LoVo (cell line): Measurements from ENCODE around the gene RAPGEF1.

Experiments used
- DNase-seq: peaks from one replicate; pipeline ENCODE4 v3.0.0-alpha.2; 2016; ENCODE audit warnings: low spot score

Gene RAPGEF1

GRCh38 chr9:131752231-131752884 is 12.5 kb upstream of the RAPGEF1 start:
- no peak for DNase-seq

DNA sequence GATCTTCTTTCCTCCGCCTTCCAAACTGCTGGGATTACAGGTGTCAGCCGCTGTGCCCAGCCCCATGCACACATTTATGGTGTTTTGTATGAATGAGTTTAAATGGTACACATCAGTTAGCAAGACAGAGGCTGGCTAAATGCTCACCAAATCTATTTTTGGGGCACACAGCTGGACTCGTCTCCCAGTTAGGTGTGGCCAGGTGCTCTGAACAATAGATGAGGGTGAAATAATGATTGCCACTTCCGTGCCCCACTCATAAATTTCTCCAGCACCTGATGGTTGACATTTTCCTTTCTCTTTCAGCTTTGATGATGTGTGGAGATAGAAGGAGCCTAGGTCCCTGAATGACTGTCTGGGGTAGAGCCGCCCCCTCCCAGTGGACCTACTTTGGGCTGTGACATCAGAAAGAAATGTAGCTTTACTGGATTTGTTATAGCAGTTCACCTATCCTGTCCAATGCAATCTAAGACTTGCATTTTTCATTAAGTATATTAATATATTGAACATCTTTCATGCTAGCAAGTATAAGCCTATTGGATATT is 8.6 kb upstream of the RAPGEF1 start:
- DNase-seq: no peak

GRCh38 chr9:131747352-131747751 is 7.5 kb upstream of the RAPGEF1 start:
- DNase-seq: no peak

DNA sequence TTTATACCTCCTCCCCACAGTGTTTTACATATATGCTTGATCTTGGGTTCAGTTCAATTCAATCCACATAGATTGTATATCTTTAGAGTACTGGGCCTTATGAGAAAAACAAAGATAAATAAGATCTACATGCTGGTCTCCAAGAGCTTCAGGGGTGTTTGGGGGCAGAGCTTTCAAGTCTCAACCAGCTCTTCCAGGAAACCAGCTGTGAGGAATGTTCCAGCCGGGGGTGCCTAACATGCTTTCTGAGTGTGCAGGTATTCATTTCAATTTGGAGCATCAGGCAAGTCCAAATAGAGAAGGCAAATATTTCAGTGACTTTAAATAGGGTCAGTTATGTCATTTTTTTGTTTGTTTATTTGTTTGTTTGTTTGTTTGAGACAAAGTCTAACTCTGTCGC is 5.7 kb upstream of the RAPGEF1 start:
- no peak for DNase-seq

DNA sequence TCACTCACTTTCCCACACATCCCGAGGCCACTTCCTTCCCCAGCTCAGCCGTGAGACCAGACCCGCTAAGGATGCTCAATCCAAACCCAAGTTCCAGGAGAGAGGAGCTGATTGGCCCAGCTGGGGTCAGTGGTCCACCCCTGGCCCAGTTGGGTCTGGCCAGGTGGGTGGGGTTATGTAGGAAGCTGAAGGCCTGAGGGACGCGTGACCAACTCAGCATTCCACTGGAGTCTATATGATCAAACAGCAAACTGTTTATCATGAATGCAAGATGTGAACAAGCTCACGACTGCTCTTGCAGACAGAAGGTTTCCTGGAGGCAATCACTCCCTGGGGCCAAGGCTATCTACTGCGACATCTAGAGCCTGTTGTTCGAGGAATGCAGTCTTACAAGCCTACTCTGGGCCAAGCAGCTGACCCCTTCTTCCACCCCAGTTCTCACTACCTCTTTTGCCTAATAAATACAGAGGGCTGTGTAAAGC is 4.9 kb upstream of the RAPGEF1 start:
- DNase-seq: no peak

DNA sequence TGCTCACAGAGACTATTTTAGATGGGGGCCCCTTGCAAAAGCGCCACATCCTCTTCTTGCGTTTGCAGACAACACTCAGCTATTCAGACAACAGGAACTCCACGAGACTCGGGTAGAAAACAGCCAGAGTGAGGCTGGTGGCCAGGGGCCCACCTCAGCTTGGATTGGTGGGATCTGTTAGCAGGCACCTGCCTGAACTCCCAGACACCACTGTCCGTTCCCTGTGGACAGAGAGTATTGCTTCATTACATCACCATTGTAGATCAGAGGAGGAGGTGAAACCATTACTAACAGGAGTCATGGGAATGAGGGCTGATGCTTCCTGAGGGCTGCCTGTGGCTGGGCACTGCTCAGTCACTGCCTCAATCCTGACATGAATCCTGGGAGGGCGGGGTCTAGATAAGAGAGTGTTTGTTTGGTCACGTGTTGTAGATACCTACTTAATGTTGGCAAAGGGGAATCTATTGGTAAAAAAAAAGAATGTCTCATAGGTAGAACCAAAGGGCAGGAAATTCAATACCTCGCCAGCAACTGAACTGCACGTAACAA is 4.4 kb upstream of the RAPGEF1 start:
- DNase-seq: no peak

DNA sequence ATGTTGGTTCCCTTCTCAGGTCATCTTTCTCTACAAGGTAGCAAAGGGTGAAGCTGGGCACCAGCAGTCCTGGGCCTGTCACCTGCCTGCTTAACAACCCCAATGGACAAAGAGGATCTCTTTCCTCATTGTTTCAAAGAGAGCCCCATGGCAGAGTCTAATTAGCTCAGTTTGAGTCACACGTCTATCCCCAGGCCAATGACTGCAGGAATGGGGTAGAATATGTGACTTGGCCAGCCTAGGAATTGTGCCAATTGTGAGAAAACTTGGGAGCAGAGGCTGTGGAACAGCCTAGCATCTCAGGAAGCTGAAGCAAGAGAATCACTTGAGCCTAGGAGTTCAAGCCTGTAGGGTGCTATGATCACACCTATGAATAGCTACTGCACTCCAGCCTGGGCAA is 3.6 kb upstream of the RAPGEF1 start:
- no peak for DNase-seq

GRCh38 chr9:131743096-131743495 is 3.2 kb upstream of the RAPGEF1 start:
- no peak for DNase-seq

- no peak for DNase-seq
Measured at GRCh38 chr9:131740898-131741297, 1.0 kb upstream of the RAPGEF1 start.

- DNase-seq: no peak
Measured at GRCh38 chr9:131739133-131739958, 530 bp downstream of the RAPGEF1 start.

- DNase-seq: peak; percentile 52
Measured at GRCh38 chr9:131738293-131739132, 1.4 kb downstream of the RAPGEF1 start.

DNA sequence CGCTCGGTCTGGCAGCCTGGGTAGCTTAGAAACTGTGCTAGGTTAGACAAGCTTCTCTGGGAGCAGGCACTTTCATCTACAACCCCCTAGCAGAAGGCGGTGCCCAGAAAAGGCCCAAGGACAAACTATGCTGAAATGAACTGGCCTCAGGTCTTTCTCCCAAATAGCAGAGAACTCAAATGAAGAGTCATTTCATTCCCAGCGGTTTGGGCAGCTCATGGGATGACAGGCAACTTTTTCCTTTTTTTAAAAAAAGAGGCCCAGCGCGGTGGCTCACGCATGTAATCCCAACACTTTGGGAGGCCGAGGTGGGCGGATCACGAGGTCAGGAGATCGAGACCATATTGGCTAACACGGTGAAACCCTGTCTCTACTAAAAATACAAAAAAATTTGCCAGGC is 2.5 kb downstream of the RAPGEF1 start:
- no peak for DNase-seq

GRCh38 chr9:131736431-131736830 is 3.4 kb downstream of the RAPGEF1 start:
- DNase-seq: no peak

- DNase-seq: peak; percentile 84
Measured at GRCh38 chr9:131735238-131736128, 4.4 kb downstream of the RAPGEF1 start.

DNA sequence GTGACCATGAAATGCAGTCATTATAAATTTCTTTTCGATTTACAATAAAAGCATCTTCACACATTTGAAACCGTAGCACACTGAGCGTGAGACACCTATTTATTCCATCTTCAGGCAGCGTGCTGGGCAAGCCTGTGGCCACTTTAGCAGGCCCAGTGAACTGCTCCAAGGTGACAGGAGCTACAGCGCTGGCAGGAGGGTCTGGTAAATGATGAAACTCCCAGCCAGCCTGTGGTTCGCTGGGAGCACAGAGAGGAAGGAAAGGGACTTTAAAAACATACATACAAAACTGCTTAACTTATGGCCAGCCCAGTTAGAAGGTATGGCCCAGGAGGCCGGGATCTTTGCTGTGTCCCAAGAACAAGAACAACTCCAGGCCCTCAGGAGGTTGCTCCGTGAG is 5.1 kb downstream of the RAPGEF1 start:
- no peak for DNase-seq

DNA sequence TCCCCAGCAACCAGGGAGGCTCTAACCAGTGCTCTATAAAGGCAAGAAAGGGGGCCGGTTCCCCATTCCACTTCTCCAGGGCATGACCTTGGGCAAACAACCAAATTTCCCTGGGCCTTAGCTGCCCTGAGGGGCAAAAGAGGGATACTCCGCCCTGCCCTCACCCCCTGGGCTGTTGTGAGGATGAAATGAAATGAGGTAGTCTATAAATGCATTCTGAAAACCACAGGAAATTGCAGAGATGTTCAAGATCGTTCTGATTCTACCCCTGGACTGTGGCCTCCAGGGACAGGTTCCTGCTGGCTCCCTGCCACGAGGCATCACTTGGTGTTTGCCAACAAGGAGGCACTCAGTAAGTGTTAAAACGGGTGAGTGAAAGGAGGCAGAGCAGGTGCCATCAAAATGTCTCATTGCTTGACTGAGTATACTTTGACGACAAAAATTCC is 5.7 kb downstream of the RAPGEF1 start:
- peak; percentile 76 for DNase-seq

- peak; percentile 88 for DNase-seq
Measured at GRCh38 chr9:131733541-131734061, 6.3 kb downstream of the RAPGEF1 start.

GRCh38 chr9:131732636-131733289 is 7.1 kb downstream of the RAPGEF1 start:
- DNase-seq: no peak

- DNase-seq: no peak
Measured at GRCh38 chr9:131732061-131732526, 7.8 kb downstream of the RAPGEF1 start.

- DNase-seq: no peak
Measured at GRCh38 chr9:131731644-131732043, 8.2 kb downstream of the RAPGEF1 start.
